GM10266 (cell line): Measurements from ENCODE around the gene TXNDC17.
A peak's percentile ranks its signal among the peaks of the same experiment; 100 is the strongest.

Experiments
- DNase-seq: peaks from one replicate; pipeline ENCODE4 v3.0.0; 2012; ENCODE audit errors: extremely low spot score
- TF ChIP-seq, protein P1 (sequence below): IDR thresholded peaks from 2 replicates; pipeline ENCODE4 v1.5.1; 2012; ENCODE audit warnings: mild to moderate bottlenecking, low read depth; ENCODE audit not compliant: control insufficient read depth, insufficient read depth; ENCODE audit errors: missing control alignments

TXNDC17 gene

DNA sequence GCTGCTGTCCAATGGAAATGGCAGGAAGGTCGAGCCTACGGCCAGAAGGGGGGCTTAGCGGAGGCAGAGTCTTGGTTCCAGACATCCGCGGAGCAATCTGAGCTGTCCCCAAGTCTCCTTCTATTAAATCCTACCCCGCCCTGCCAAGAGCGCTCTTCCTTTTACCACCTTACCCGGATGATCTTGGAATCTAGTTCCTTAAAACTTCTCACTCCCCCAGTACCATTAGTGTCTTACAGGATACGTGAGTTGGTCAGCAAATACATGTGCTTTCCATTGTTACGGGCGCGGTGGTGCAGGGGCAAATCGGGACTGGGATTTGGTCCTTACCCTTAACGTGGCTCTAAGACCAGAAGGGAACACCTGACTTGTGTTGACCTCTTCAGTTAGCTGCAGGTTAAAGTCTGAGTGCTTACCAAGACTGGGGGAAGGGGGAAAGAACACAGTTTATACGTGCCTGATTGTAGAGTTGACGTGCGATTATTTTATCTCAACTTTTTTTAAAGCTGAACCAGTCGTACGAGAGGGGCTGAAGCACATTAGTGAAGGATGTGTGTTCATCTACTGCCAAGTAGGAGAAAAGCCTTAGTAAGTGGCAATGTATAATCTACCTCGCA, 495 bp downstream of the TXNDC17 start:
- no peak for DNase-seq
- TF ChIP-seq, protein P1, sequence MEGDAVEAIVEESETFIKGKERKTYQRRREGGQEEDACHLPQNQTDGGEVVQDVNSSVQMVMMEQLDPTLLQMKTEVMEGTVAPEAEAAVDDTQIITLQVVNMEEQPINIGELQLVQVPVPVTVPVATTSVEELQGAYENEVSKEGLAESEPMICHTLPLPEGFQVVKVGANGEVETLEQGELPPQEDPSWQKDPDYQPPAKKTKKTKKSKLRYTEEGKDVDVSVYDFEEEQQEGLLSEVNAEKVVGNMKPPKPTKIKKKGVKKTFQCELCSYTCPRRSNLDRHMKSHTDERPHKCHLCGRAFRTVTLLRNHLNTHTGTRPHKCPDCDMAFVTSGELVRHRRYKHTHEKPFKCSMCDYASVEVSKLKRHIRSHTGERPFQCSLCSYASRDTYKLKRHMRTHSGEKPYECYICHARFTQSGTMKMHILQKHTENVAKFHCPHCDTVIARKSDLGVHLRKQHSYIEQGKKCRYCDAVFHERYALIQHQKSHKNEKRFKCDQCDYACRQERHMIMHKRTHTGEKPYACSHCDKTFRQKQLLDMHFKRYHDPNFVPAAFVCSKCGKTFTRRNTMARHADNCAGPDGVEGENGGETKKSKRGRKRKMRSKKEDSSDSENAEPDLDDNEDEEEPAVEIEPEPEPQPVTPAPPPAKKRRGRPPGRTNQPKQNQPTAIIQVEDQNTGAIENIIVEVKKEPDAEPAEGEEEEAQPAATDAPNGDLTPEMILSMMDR: no peak

DNA sequence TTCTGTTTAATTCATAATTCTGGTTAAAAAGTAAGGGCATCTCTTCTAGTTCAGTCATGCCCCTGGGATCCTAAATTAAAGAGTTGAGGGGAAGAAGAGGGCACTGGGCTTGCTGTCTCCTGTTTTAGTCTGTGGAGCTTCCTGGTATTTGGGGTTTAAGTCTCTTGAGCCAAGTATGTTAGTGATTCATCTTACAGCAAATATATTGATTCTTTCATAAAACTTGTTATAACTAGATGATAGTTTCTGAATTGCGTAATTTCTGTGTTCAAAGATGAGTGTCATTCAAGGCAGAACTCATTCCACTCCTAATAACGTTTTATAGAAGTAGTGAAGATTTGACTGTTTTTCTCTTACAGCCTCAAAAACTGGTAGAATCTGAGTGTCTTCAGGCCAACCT, 1.7 kb downstream of the TXNDC17 start:
- no peak for DNase-seq
- TF ChIP-seq, protein P1: no peak

DNA sequence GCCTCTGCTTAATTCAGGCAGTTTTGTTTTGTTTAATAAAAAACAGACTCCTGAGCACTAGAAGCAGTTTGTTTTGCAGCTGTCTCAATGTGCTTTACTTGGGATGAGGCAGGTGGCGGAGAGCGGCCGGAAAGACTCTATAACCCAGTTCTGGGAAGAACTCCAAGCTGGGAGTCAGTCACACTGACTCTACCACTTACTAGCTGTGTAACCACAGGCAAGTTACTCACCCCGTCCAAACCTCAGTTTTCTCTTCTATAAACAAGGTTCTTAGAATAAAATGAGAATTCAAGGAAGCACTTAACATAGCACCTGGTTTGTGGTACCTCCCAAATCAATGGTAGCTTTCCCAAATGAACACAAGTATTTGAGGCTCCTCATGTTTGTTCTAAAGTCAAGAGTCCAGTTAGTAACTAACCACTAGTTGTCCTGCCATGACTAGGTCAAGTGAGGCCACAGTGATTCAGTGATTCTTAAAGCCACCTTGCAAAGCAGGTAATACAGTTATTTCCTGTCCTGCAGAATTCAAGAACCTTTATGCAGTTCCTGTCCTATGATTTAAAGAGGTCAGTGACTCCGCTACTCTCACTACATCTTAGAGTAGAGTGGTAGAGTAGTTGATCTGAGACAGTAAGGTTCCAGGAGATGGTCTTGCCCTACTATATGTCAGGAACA, 2.7 kb downstream of the TXNDC17 start:
- TF ChIP-seq, protein P1: no peak
- no peak for DNase-seq

DNA sequence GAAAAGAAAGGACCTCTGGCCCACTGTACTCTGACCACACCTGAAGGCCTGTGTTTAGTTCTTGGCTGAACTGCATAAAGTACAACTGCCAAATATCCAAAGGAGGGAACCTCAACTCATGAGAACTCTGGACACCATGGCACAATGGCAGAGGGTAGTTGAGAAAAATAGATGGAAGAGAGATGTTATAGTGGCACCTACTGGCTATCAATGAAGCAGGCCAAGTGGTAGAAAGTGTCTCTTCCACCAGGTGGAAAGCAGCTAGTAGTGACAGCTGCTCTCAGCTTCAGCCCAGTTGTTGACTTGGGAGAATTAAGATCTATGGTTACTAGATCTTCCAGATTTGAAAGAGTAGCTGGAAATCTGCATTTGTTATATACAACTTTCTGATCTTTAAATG, 7.3 kb downstream of the TXNDC17 start:
- TF ChIP-seq, protein P1: peak; percentile 54
- no peak for DNase-seq

DNA sequence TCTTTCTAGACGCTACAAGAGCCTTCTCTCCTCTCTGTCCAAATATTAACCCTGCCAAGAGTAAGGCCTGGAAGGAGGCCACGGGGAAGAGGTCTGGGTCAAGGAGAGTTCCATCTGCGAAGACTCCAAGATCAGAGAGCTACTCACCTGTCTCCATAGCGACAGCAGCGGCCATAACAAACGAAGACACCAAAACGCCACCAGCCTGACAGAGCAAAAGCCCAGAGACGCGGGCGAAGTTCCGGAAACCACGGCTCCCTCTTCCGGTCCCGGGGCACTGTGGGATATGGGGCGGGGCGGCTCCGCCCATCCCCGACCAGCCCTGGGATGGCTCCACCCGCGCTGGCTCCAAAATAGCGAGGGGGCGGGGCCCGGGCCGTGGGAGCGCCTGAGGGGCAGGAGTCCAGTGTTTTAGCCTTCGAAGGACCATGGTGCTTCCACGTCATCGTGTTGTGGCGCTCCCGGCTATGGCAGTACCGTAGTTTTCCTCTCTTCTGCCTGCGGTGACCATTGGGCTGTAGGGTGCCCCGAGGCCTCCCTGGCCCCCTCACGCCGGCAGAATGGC, 10.6 kb downstream of the TXNDC17 start, which contains the start of the genes C17orf100 and MED31:
C17orf100 (plus strand) TSS at position 409 of the 565 bp plus-strand sequence; CDS start at position 561, 152 bp downstream.
MED31 (minus strand) TSS at position 252 of the 565 bp plus-strand sequence; CDS start at position 175, 77 bp downstream.
- DNase-seq: peak; percentile 98
- TF ChIP-seq, protein P1: no peak

DNA sequence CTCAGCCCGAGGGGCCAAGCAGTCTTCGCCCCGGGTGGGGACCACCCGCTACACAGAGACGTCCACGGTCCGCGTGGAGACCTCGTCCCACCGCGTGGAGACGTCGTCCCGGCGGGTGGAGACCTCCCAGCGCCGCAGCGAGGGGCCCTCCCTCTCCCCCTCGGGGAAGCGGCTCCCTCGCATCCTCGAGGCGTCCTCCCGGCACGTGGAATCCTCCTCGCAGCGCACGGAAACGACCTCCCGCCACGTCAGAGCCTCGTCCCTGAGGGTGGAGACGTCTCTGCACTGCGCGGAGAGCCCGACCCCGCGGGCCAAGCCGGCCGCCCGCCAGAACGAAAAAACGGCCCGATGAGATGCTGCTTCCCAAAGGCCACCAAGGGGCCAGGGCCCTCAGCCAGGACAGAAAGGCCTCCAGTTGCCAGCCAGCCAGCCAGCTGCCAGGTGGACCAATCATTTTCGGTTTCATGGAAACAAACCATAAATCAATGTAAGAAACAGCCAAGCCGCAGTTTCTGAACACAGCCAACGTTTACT, 11.1 kb downstream of the TXNDC17 start:
- TF ChIP-seq, protein P1: no peak
- DNase-seq: peak; percentile 51
